H9 (cell line): Measurements from ENCODE around the gene ROBO1. TPM values are rescaled to one million over a fixed set of nuclear protein-coding genes. Genes with fewer than 3 reads are reported as not detected.

ENCODE experiments used
- DNase-seq: peaks from one replicate; pipeline ENCODE4 v3.0.0-alpha.2; 2017
- H2AFZ ChIP-seq: one replicate; pipeline ENCODE4 v1.6.1; 2013; ENCODE audit warnings: mild to moderate bottlenecking, low read length, control low read depth, moderate library complexity
- H2AK5ac ChIP-seq: 2 replicates; pipeline ENCODE4 v1.6.1; 2013; ENCODE audit warnings: low read length, control low read depth, mixed read lengths; ENCODE audit not compliant: insufficient read length
- H2BK120ac ChIP-seq: one replicate; pipeline ENCODE4 v1.6.1; 2013; ENCODE audit warnings: low read depth, mild to moderate bottlenecking, low read length, control low read depth, inconsistent platforms; ENCODE audit not compliant: poor library complexity, severe bottlenecking
- H2BK12ac ChIP-seq: 2 replicates; pipeline ENCODE4 v1.6.1; 2013; ENCODE audit warnings: low read length, control low read depth, mixed read lengths, low read depth; ENCODE audit not compliant: insufficient read length
- H2BK15ac ChIP-seq: 2 replicates; pipeline ENCODE4 v1.6.1; 2013; ENCODE audit warnings: low read depth, low read length, control low read depth
- H2BK20ac ChIP-seq: one replicate; pipeline ENCODE4 v1.6.1; 2013; ENCODE audit warnings: low read depth, mild to moderate bottlenecking, low read length, control low read depth, inconsistent platforms; ENCODE audit not compliant: poor library complexity, severe bottlenecking
- H2BK5ac ChIP-seq: 2 replicates; pipeline ENCODE4 v1.6.1; 2013; ENCODE audit warnings: low read length, control low read depth, mixed read lengths; ENCODE audit not compliant: insufficient read length
- H3K14ac ChIP-seq: 2 replicates; pipeline ENCODE4 v1.6.1; 2013; ENCODE audit warnings: low read length, control low read depth; ENCODE audit not compliant: insufficient read depth
- H3K18ac ChIP-seq: 2 replicates; pipeline ENCODE4 v1.6.1; 2013; ENCODE audit warnings: low read depth, mild to moderate bottlenecking, mixed read lengths, low read length, control low read depth; ENCODE audit not compliant: insufficient read length
- H3K23ac ChIP-seq: 2 replicates; pipeline ENCODE4 v1.6.1; 2013; ENCODE audit warnings: low read length, control low read depth, mixed read lengths, low read depth; ENCODE audit not compliant: insufficient read length
- H3K23me2 ChIP-seq: 2 replicates; pipeline ENCODE4 v1.6.1; 2013; ENCODE audit warnings: low read depth, mild to moderate bottlenecking, mixed read lengths, low read length, control low read depth; ENCODE audit not compliant: insufficient read length, poor library complexity, severe bottlenecking
- H3K27ac ChIP-seq: 2 replicates; pipeline ENCODE4 v1.5.1; 2013; ENCODE audit warnings: low read length, control low read depth, mixed read lengths, low read depth; ENCODE audit not compliant: insufficient read length
- H3K27me3 ChIP-seq: 2 replicates; pipeline ENCODE4 v1.6.1; 2013; ENCODE audit warnings: low read length, control low read depth, inconsistent platforms; ENCODE audit not compliant: insufficient read depth
- H3K4ac ChIP-seq: 2 replicates; pipeline ENCODE4 v1.6.1; 2013; ENCODE audit warnings: low read depth, mild to moderate bottlenecking, control low read depth, inconsistent platforms, low read length, moderate library complexity
- H3K4me1 ChIP-seq: 2 replicates; pipeline ENCODE4 v1.6.1; 2013; ENCODE audit warnings: low read length, control low read depth, inconsistent platforms; ENCODE audit not compliant: insufficient read depth
- H3K4me2 ChIP-seq: 2 replicates; pipeline ENCODE4 v1.6.1; 2013; ENCODE audit warnings: low read length, control low read depth, mixed read lengths; ENCODE audit not compliant: insufficient read length, insufficient read depth
- H3K56ac ChIP-seq: 2 replicates; pipeline ENCODE4 v1.6.1; 2013; ENCODE audit warnings: low read depth, mild to moderate bottlenecking, mixed read lengths, low read length, control low read depth; ENCODE audit not compliant: insufficient read length
- H3K79me1 ChIP-seq: 2 replicates; pipeline ENCODE4 v1.6.1; 2013; ENCODE audit warnings: low read depth, mild to moderate bottlenecking, moderate library complexity, low read length, control low read depth, inconsistent platforms; ENCODE audit not compliant: insufficient read depth, poor library complexity, severe bottlenecking
- H3K79me2 ChIP-seq: 2 replicates; pipeline ENCODE4 v1.6.1; 2013; ENCODE audit warnings: low read length, control low read depth, inconsistent platforms; ENCODE audit not compliant: insufficient read depth
- H3K9ac ChIP-seq: 2 replicates; pipeline ENCODE4 v1.6.1; 2013; ENCODE audit warnings: low read length, control low read depth, mixed read lengths; ENCODE audit not compliant: insufficient read length; ENCODE audit errors: extremely low read depth
- H3K9me3 ChIP-seq: one replicate; pipeline ENCODE4 v1.6.1; 2013; ENCODE audit warnings: low read depth, low read length, inconsistent platforms; ENCODE audit not compliant: control insufficient read depth
- H3T11ph ChIP-seq: one replicate; pipeline ENCODE4 v1.6.1; 2013; ENCODE audit warnings: mild to moderate bottlenecking, low read length, control low read depth, inconsistent platforms
- H4K20me1 ChIP-seq: one replicate; pipeline ENCODE4 v1.6.1; 2013; ENCODE audit not compliant: control insufficient read depth, insufficient read length, insufficient read depth
- H4K5ac ChIP-seq: 2 replicates; pipeline ENCODE4 v1.6.1; 2013; ENCODE audit warnings: low read depth, mild to moderate bottlenecking, mixed read lengths, low read length, control low read depth; ENCODE audit not compliant: insufficient read length
- H4K8ac ChIP-seq: replicated peaks from 2 replicates; pipeline ENCODE4 v1.6.1; 2013; ENCODE audit warnings: low read length, control low read depth, mixed read lengths, low read depth; ENCODE audit not compliant: insufficient read length
- H4K91ac ChIP-seq: 2 replicates; pipeline ENCODE4 v1.6.1; 2013; ENCODE audit warnings: low read depth, mild to moderate bottlenecking, moderate library complexity, mixed read lengths, low read length, control low read depth; ENCODE audit not compliant: insufficient read length
- H3K27ac Mint-ChIP-seq, 3 experiments: 2 replicates in 2 of 3; 3 replicates in 1 of 3; pipeline ENCODE4 v1.8.0; 2020 to 2021; ENCODE audit warnings: mixed read lengths in 3 of 3, mild to moderate bottlenecking in 1 of 3, moderate library complexity in 1 of 3
- H3K27me3 Mint-ChIP-seq: 2 replicates; pipeline ENCODE4 v1.8.0; 2021; ENCODE audit warnings: low read depth, mild to moderate bottlenecking, moderate library complexity, mixed read lengths
- H3K36me3 Mint-ChIP-seq, 3 experiments: 2 replicates in 2 of 3; 3 replicates in 1 of 3; pipeline ENCODE4 v1.8.0; 2020 to 2021; ENCODE audit warnings: low read depth in 3 of 3, mixed read lengths in 3 of 3; ENCODE audit not compliant: insufficient read depth in 1 of 3
- H3K4me1 Mint-ChIP-seq, 2 experiments: 2 replicates each; pipeline ENCODE4 v1.8.0; 2020; ENCODE audit warnings: mixed read lengths in 2 of 2
- H3K4me3 Mint-ChIP-seq, 2 experiments: 2 replicates in 1 of 2; 3 replicates in 1 of 2; pipeline ENCODE4 v1.8.0; 2020 to 2021; ENCODE audit warnings: mild to moderate bottlenecking in 2 of 2, mixed read lengths in 2 of 2, moderate library complexity in 1 of 2
- H3K9me3 Mint-ChIP-seq, 2 experiments: 2 replicates in 1 of 2; 3 replicates in 1 of 2; pipeline ENCODE4 v1.8.0; 2020; ENCODE audit warnings: mild to moderate bottlenecking in 2 of 2, mixed read lengths in 2 of 2, moderate library complexity in 1 of 2
- WGBS: extraction: QIAGEN DNeasy Blood & Tissue Kit; methylation state at CpG from one replicate; pipeline ENCODE4 v1.1.7; 2013; ENCODE audit warnings: missing lambda C conversion rate, low lambda C conversion rate, mixed read lengths; ENCODE audit not compliant: insufficient read length; ENCODE audit errors: extremely low coverage; 5-methylcytosine and 5-hydroxymethylcytosine counted together
- total RNA-seq: library from RNA; stranded (reverse); gene quantifications from 2 replicates; pipeline ENCODE4 v1.2.1, GENCODE V29; 2021
- TF ChIP-seq, protein P1 (sequence below): fragments of 200-600 bp; sonication (generic); conservative IDR thresholded peaks from 3 replicates; pipeline ENCODE4 v1.8.0; 2021; ENCODE audit warnings: antibody characterized with exemption, mild to moderate bottlenecking

The ROBO1 gene
- total RNA-seq, 1 experiment from 2014 or later, result 62.7 TPM

DNA sequence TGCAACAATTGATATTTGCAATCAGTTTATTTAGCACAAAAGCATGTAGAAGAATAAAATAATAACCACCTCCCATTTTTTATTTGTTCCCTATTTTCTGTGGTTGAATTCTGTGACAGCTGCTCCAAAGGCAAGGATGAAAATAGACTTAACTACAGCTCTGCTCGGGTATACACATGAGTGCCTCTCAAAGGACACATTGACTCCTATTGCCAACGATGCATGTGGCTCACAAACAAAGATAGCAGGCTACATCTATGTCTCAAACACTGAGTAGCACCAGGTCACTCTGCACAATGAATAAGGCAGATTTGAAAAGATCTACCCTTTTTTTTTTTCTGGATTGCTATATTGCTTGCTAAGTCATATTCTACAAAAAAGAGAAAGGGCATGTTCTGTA, 612.9 kb downstream of the ROBO1 start:
- no peak overlapping the region for H3K18ac ChIP-seq
- no peaks in the 10 kb centered on the region for H3K9me3 ChIP-seq
- no peaks in the 10 kb centered on the region; the same call in 1 of the 2 replicates for H3K4me1 ChIP-seq
- no peak overlapping the region for H2BK120ac ChIP-seq
- Mint-ChIP-seq H3K27ac (no peak overlapping the region), H3K4me3 (no peak overlapping the region), H3K4me1 (0 out of 4 replicates have a peak, but pooled peaks cover 0 to 3% of the 10 kb centered on the region in 2 experiments), H3K9me3 (peaks cover 7% of the 10 kb centered on the region in 2 experiments; a peak in 4 of 5 replicates), H3K36me3 (peaks cover 4 to 8% (median 7%) of the 10 kb centered on the region in 3 experiments; a peak in 3 of 7 replicates), H3K27me3 (no peaks in the 10 kb centered on the region)
- no peaks in the 10 kb centered on the region for H3K79me2 ChIP-seq
- no peak overlapping the region for H2BK12ac ChIP-seq
- no peak overlapping the region for H2BK5ac ChIP-seq
- no peaks in the 10 kb centered on the region for H3K23me2 ChIP-seq
- no peak overlapping the region for H4K5ac ChIP-seq
- no peak overlapping the region for H3K9ac ChIP-seq
- no peak overlapping the region for H3T11ph ChIP-seq
- no peak overlapping the region for H3K14ac ChIP-seq
- no peaks in the 10 kb centered on the region for H3K27me3 ChIP-seq
- H4K20me1 ChIP-seq, result no peaks in the 10 kb centered on the region
- H3K23ac ChIP-seq, result no peak overlapping the region
- H4K8ac ChIP-seq, result no peak overlapping the region
- no peak overlapping the region for H2BK20ac ChIP-seq
- H4K91ac ChIP-seq, result no peak overlapping the region
- no peaks in the 10 kb centered on the region for H3K79me1 ChIP-seq
- no peak overlapping the region for H3K56ac ChIP-seq
- WGBS, result no CpG with 5 or more reads among the region's 2 CpGs
- no peak overlapping the region for H2AFZ ChIP-seq
- no peak overlapping the region for H3K4ac ChIP-seq
- DNase-seq, result no peak
- no peak overlapping the region for H2AK5ac ChIP-seq
- no peak overlapping the region for H3K27ac ChIP-seq
- TF ChIP-seq, protein P1, sequence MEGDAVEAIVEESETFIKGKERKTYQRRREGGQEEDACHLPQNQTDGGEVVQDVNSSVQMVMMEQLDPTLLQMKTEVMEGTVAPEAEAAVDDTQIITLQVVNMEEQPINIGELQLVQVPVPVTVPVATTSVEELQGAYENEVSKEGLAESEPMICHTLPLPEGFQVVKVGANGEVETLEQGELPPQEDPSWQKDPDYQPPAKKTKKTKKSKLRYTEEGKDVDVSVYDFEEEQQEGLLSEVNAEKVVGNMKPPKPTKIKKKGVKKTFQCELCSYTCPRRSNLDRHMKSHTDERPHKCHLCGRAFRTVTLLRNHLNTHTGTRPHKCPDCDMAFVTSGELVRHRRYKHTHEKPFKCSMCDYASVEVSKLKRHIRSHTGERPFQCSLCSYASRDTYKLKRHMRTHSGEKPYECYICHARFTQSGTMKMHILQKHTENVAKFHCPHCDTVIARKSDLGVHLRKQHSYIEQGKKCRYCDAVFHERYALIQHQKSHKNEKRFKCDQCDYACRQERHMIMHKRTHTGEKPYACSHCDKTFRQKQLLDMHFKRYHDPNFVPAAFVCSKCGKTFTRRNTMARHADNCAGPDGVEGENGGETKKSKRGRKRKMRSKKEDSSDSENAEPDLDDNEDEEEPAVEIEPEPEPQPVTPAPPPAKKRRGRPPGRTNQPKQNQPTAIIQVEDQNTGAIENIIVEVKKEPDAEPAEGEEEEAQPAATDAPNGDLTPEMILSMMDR, result no peak
- no peak overlapping the region for H3K4me2 ChIP-seq
- no peak overlapping the region for H2BK15ac ChIP-seq
